ENCODE data around the gene AMFR. TPM values are rescaled to one million over a fixed set of nuclear protein-coding genes. Genes with fewer than 3 reads are reported as not detected.

AMFR gene
- total and polyA plus RNA-seq, 3 donors from 2014 or later, result 258 to 337 (median 287) TPM

DNA sequence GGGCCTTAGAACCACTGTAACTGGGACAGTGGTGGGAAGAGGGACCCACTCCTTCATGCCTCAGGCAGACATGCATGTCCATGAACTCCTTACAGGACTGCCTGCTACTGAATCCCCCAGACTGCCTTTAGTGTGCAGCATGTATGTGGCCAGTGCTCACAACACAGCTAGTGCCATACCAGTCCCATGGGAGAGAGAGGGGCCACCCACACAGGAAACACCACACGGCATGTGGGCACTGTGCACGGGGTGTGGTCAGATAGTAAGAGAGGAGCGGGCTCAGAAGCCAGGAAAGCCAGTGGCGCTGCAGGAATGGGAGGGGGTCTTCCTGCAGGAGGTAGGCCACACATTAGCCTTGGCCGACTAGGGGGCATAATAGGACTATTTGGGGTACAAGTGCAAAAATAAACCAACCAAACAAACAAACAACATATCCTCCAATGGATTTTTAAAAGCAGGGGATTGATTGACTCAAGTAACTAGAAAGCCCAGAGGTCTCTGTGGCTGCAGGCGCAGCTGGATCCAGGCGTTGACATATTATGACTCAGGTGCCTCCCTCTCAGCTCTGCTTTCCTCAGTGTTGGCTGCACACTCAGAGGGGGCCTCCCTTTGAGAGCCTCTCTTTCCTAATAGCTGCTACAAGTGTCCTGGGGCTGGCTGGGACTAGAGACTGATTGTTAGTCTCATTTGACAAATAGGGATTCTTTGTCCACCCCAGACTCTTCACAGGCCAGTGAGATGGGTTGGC lies 104.4 kb downstream of the AMFR start:
- Histone ChIP-seq H3K27ac (no peak overlapping the region), H3K36me3 (ENCODE audit: low read depth, missing control alignments) (no peaks in the 10 kb centered on the region), H3K4me3 (no peak overlapping the region), H3K27me3 (no peaks in the 10 kb centered on the region), H3K4me1 (peaks cover 10% of the 10 kb centered on the region), H3K9me3 (no peaks in the 10 kb centered on the region)
- no peak for DNase-seq
- TF ChIP-seq POLR2A (IDR thresholded peaks at IDR 0.05), result no peak
- TF ChIP-seq CTCF (IDR thresholded peaks at IDR 0.05), result no peak
- intact Hi-C loops (cut with DNase I; ENCODE audit: low total_unique reads), result no loop called here
- WGBS, 2 donors, result 80 to 84% methylated on average over 7 of the region's 7 CpGs

- H3K4me3 ChIP-seq, result no peak overlapping the region
- intact Hi-C loops (cut with DNase I; ENCODE audit: low total_unique reads), result no loop called here
- DNase-seq, result no peak
- H3K27me3 ChIP-seq, result no peaks in the 10 kb centered on the region
- no peaks in the 10 kb centered on the region for H3K9me3 ChIP-seq
- H3K27ac ChIP-seq, result no peak overlapping the region
- TF ChIP-seq CTCF (IDR thresholded peaks at IDR 0.05) (no peak), POLR2A (IDR thresholded peaks at IDR 0.05) (no peak)
- WGBS, 2 donors, result 76 to 87% methylated on average over 8 of the region's 8 CpGs
- no peaks in the 10 kb centered on the region for H3K36me3 ChIP-seq (ENCODE audit: low read depth, missing control alignments)
- H3K4me1 ChIP-seq, result peaks cover 10% of the 10 kb centered on the region
These were observed 105.3 kb downstream of the AMFR start for GRCh38 chr16:56320056-56320455.

GRCh38 chr16:56319376-56319775 lies 106.0 kb downstream of the AMFR start:
- intact Hi-C loops (cut with DNase I; ENCODE audit: low total_unique reads), result loop anchor here (5.0 kb wide), 1 partner anchor 377 kb away; no protein-coding TSS in a partner anchor
- no peak for DNase-seq
- H3K27ac ChIP-seq, result no peak overlapping the region
- TF ChIP-seq POLR2A (IDR thresholded peaks at IDR 0.05) (no peak), CTCF (IDR thresholded peaks at IDR 0.05) (no peak)
- no peak overlapping the region for H3K4me3 ChIP-seq
- no peaks in the 10 kb centered on the region for H3K36me3 ChIP-seq (ENCODE audit: low read depth, missing control alignments)
- peaks cover 10% of the 10 kb centered on the region for H3K4me1 ChIP-seq
- H3K9me3 ChIP-seq, result no peaks in the 10 kb centered on the region
- 81 to 87% methylated on average over 4 to 6 of the region's 6 CpGs for WGBS, 2 donors
- no peaks in the 10 kb centered on the region for H3K27me3 ChIP-seq

- intact Hi-C loops (cut with DNase I; ENCODE audit: low total_unique reads), result loop anchor here (5.0 kb wide), 1 partner anchor 376 kb away; no protein-coding TSS in a partner anchor
- no peak overlapping the region for H3K27ac ChIP-seq
These were observed 106.6 kb downstream of the AMFR start for GRCh38 chr16:56318827-56319140.

More at GRCh38 chr16:56318827-56319140, 106.6 kb downstream of the AMFR start:
- TF ChIP-seq CTCF (IDR thresholded peaks at IDR 0.05) (no peak), POLR2A (IDR thresholded peaks at IDR 0.05) (no peak)
- no peaks in the 10 kb centered on the region for H3K36me3 ChIP-seq (ENCODE audit: low read depth, missing control alignments)
- H3K4me1 ChIP-seq, result peaks cover 10% of the 10 kb centered on the region
- 38 to 65% methylated on average over 1 of the region's 1 CpG for WGBS, 2 donors
- H3K4me3 ChIP-seq, result no peak overlapping the region
- no peaks in the 10 kb centered on the region for H3K9me3 ChIP-seq
- DNase-seq, result no peak
- no peaks in the 10 kb centered on the region for H3K27me3 ChIP-seq

Measured in testis (tissue), 3 donors.